AG10803 (cell line): ENCODE data around the gene SSR4.

Source experiments
- DNase-seq: peaks from one replicate; pipeline ENCODE4 v3.0.0; 2010; ENCODE audit warnings: low read depth
- H3K4me3 ChIP-seq: 2 replicates; pipeline ENCODE4 v1.5.1; 2011; ENCODE audit warnings: mild to moderate bottlenecking, low read length, control low read depth
- TF ChIP-seq, protein P1 (sequence below): conservative IDR thresholded peaks from 2 replicates; pipeline ENCODE4 v1.5.1; 2011; ENCODE audit warnings: mild to moderate bottlenecking, low read length, control low read depth, inconsistent platforms

The SSR4 gene

DNA sequence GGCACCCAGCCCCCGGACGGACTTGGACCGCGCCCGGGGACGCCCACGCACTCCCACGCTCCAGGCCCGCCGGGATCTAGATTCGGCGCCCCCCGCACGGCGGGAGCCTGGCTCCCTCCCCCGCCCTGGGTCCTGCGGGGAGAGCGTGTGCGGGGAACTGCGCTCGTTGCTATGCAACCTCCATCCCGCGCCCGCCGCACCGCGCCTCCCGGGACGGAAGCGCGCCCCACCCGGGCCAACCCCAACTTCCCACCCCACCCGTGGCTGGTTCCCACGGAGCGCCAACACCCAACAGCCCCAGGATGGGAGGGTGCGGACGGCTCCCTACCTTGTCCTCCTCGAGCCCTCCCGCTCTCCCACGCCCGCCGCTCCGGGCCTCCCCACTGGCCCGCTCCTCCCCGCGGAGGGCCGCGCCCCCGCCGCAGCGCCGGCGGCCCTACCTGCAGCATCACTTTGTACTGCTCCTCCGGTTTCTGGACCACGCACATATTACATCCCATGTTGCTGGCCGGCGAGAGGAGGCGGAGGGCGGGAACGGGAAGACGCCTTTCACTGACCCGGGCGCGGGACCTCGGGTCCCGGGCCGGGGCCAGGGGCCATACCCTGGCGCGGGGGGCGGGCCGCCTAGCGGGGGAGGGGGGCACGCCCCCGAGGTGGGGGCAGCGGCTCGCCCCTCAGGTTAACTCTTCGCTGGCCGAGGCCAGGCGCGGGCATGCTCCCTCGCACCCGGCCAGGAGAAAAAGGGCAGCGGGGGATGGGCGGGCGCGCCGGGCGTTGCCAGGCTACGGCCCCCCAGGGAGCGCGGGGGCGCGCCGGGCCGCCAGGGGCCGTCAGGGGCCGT lies 35.6 kb downstream of the SSR4 start, which contains the start of gene PDZD4:
Gene PDZD4, minus strand, starts transcription at position 746 of the 841 bp plus-strand sequence. Its CDS starts 246 bp downstream, at position 500.
- TF ChIP-seq, protein P1, sequence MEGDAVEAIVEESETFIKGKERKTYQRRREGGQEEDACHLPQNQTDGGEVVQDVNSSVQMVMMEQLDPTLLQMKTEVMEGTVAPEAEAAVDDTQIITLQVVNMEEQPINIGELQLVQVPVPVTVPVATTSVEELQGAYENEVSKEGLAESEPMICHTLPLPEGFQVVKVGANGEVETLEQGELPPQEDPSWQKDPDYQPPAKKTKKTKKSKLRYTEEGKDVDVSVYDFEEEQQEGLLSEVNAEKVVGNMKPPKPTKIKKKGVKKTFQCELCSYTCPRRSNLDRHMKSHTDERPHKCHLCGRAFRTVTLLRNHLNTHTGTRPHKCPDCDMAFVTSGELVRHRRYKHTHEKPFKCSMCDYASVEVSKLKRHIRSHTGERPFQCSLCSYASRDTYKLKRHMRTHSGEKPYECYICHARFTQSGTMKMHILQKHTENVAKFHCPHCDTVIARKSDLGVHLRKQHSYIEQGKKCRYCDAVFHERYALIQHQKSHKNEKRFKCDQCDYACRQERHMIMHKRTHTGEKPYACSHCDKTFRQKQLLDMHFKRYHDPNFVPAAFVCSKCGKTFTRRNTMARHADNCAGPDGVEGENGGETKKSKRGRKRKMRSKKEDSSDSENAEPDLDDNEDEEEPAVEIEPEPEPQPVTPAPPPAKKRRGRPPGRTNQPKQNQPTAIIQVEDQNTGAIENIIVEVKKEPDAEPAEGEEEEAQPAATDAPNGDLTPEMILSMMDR: no peak
- H3K4me3 ChIP-seq: no peak within 1 kb of the TSS
- DNase-seq: no peak

DNA sequence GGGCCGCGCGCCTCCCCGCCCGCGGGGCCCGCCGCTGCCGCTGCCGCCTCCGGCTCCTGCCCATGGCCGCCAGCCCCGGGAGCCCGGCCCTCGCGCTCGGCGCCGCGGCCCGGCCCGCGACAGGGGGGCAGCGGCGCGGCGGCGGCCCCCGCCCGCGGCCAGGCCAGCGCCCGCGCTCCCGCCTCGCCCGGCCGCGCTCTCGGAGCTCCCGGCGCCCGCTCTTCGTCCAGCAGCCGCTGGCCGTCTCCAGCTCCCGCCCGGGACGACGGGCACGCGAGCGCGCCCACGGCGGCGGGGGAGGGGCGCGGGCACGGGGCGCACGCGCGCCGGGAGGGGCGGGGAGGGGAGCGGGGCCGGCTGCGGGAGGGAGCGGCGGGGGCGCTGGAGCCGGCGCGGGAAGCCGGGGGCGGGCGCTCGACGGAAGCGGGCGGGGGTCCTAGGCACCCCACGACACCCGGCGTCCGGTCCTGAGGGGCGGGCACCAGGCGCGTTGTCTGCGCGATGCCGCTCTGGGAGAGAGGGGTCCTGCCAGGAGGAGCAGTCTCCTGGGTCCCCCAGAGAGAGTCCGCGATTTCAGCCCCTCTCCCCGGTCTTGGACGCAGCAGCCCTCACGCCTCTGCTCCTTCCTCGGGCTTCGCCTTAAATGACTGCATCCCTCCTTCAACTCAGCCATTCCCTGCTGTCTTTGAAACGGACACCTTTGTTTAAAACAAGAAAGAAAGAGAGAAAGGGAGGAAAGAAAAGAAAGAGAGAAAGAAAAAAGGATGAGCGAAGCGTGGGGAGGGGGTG lies 36.4 kb downstream of the SSR4 start:
- no peak overlapping the region for H3K4me3 ChIP-seq
- DNase-seq: no peak
- TF ChIP-seq, protein P1: no peak

DNA sequence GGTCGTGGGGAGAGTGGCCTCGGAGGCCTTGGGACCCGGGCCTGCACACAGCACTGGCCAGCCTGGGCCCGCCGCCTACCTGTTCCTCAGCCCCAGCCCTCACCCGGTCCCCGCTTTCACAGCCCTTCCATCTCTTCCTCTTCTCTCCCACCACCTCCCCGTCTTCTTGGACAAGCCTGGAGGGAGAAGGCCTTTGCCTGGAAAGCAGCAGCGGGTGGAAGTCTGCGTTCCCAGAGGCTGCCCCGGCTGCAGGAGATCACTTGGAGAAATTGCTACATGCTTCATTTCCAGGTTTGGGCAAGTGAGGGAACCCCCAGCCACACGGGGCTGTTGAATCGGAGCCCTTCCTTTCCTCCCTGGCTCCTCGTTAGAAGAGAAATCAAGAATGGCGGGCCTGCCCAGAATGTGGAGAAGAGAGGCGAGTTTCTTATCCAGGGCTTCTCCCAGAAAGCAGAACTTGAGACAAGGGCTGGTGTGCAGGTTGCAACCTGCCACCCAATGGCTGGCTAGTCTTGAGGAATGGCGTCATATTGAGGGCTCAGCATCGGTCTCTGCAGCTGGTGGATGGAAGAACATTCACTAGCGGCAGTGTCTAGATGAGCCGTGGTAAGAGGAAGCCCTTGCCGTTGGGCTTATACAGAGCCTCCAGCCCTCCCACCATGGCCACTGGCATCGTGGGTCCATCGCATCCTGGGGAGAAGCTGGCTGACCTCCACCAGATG lies 37.1 kb downstream of the SSR4 start:
- DNase-seq: no peak
- H3K4me3 ChIP-seq: no peak overlapping the region
- TF ChIP-seq, protein P1: no peak

DNA sequence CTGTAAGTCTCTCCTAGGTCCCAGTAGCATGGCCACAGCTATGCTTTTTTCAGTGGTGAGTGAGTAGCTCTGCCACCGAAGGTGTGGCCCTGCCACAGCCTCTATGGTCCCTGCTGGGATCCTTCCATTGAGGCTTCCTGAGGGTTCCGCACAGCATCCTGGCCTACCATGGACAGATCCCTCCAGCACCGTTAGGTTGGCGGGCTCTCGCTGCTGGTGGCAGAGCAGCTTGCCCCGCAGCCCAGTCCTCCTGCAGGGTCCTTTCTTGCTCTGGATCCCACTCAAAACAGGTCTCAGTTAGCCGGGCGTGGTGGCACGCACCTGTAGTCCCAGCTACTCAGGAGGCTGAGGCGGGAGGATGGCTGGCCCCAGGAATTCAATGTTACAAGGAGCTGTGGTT lies 38.3 kb downstream of the SSR4 start:
- DNase-seq: no peak
- TF ChIP-seq, protein P1: no peak
- no peak overlapping the region for H3K4me3 ChIP-seq

DNA sequence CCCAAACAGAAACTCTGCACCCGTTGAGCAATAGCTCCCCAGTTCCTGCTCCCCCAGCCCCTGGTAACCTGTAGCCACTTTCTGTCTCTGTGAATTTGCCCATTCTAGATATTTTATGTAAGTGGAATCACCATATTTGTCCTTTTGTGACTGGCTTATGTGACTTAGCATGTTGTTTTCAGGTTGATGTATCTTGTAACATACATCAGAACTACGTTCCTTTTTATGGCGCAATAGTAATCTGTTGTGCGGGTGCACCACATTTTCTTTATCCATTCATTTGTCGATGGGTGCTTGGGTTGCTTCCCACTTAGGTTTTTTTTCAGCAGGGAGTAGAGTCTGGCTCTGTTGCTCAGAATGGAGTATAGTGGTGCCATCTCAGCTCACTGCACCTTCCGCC lies 42.5 kb downstream of the SSR4 start:
- no peak for DNase-seq
- no peak overlapping the region for H3K4me3 ChIP-seq
- TF ChIP-seq, protein P1: no peak

DNA sequence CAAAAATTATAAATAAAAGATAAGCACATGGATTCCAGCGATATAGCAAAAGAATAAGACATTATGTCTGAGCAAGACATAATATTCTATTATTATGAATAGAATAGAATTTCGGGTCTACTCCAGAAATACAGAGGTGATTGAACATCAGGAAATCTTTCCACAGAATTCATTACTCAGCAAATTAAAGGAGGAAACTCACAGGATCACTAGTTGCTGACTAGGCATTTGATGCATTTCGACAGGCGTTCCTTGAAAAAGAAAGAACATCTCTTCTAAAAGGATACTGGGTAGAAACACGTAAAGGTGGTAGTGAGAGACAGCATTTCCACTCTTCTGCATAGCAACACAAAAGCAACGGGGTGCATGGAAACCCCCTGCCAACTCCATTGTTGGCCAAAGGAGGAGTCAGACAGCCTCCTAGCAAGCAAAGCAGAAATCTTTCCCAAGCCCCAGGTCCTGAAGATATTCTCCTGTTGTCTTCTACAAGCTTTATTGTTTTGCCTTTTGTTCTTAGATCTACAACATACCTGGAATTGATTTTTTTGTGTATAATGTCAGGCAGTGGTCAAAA lies 50.1 kb downstream of the SSR4 start:
- no peak overlapping the region for H3K4me3 ChIP-seq
- no peak for DNase-seq
- TF ChIP-seq, protein P1: no peak
